Gastrocnemius medialis (tissue), 4 donors: ENCODE data around the gene MX1.

Experiments
- CTCF ChIP-seq, 5 experiments: fragments of 450-650 bp in 3 of 5; fragments of 200-600 bp in 2 of 5; sonication (generic) in 2 of 5; IDR thresholded peaks in 4 of 5; conservative IDR thresholded peaks in 1 of 5; 1 replicate in 4 of 5; 2 replicates in 1 of 5; pipeline ENCODE4 v1.5.1; 2016 to 2019; ENCODE audit warnings: antibody characterized with exemption in 5 of 5, mild to moderate bottlenecking in 3 of 5, moderate library complexity in 3 of 5
- POLR2A ChIP-seq, 2 donors: fragments of 450-650 bp; IDR thresholded peaks; one replicate each; pipeline ENCODE4 v1.6.1; 2017; ENCODE audit warnings: antibody characterized with exemption in 2 of 2, mild to moderate bottlenecking in 2 of 2, moderate library complexity in 2 of 2

DNA sequence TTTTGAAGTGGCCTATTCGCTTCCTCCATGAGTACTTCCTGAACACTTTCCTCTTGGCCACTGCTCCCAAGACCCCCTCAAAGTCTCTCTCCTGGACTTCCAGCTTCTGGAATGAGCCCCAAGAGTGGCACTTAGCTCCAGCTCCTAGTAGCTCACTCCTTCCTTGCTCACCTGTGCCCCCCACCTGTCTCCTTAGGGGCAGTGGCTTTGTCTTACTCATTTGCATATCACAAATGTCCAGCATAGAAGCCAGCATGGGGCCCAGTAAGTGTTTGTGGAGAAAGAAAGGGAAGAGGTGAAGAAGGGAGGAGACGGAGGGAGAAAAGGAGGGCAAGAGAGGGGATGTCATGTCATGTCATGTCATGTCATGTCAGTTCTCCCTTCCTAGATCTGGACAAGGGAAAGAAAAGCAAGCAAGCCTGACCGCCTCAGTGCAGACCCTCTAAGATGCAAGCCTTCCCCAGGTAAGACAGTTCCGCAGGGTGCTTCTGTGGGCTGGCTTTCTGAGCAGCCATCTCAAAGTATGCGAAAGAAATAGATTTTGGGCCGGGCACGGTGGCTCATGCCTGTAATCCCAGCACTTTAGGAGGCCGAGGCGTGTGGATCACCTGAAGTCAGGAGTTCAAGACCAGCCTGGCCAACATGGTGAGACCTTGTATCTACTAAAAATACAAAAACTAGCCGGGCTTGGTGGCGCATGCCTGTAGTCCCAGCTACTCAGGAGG lies 6.9 kb upstream of the MX1 start:
- no peak for TF ChIP-seq POLR2A (IDR thresholded peaks at IDR 0.05)
- no peak for TF ChIP-seq CTCF (IDR thresholded peaks at IDR 0.05 in 4 of 5, conservative IDR thresholded peaks at IDR 0.05 in 1 of 5)
